Natural killer cell (primary cell): Measurements from ENCODE around the gene RNF39. TPM values are rescaled to one million over a fixed set of nuclear protein-coding genes. Genes with fewer than 3 reads are reported as not detected.
"Not testable (repeated sequence)": the region's sequence is repeated elsewhere in the genome, so short reads cannot be mapped to it uniquely, and the experiment has no call there.

Source experiments
- ATAC-seq, 3 donors: fragments of 150-1000 bp in 2 of 3; fragments of 200-7000 bp in 1 of 3; cut with Tn5 transposase; 1 replicate in 1 of 3; 2 replicates in 2 of 3; pipeline ENCODE4 v1.10.0; 2021; ENCODE audit warnings: mild to moderate bottlenecking in 2 of 3, moderate library complexity in 2 of 3
- DNase-seq, 2 donors: peaks; one replicate each; pipeline versions ENCODE4 v3.0.0 to v3.0.0-alpha.2; 2013 to 2021; ENCODE audit warnings: mixed read lengths in 1 of 2
- H3K27ac ChIP-seq: one replicate; pipeline ENCODE4 v1.5.1; 2013; ENCODE audit warnings: mild to moderate bottlenecking, low read length
- H3K27me3 ChIP-seq: one replicate; pipeline ENCODE4 v1.6.1; 2013; ENCODE audit warnings: low read length; ENCODE audit not compliant: control insufficient read depth, insufficient read depth
- H3K36me3 ChIP-seq: one replicate; pipeline ENCODE4 v1.6.1; 2013; ENCODE audit warnings: low read length; ENCODE audit not compliant: control insufficient read depth, insufficient read depth
- H3K4me1 ChIP-seq: one replicate; pipeline ENCODE4 v1.6.1; 2013; ENCODE audit warnings: low read length; ENCODE audit not compliant: control insufficient read depth, insufficient read depth
- H3K4me3 ChIP-seq: one replicate; pipeline ENCODE4 v1.5.1; 2013; ENCODE audit warnings: low read length
- H3K9me3 ChIP-seq: one replicate; pipeline ENCODE4 v1.6.1; 2013; ENCODE audit warnings: low read length; ENCODE audit not compliant: control insufficient read depth, insufficient read depth
- H3K27ac Mint-ChIP-seq, 2 donors: one replicate each; pipeline ENCODE4 v1.8.0; 2022; ENCODE audit warnings: mild to moderate bottlenecking in 2 of 2, mixed read lengths in 2 of 2, moderate library complexity in 1 of 2
- H3K27me3 Mint-ChIP-seq, 2 donors: one replicate each; pipeline ENCODE4 v1.8.0; 2022; ENCODE audit warnings: low read depth in 2 of 2, mixed read lengths in 2 of 2
- H3K36me3 Mint-ChIP-seq: one replicate; pipeline ENCODE4 v1.8.0; 2022; ENCODE audit warnings: mixed read lengths
- H3K4me1 Mint-ChIP-seq, 2 donors: one replicate each; pipeline ENCODE4 v1.8.0; 2022; ENCODE audit warnings: mixed read lengths in 2 of 2
- H3K4me3 Mint-ChIP-seq: one replicate; pipeline ENCODE4 v1.8.0; 2022; ENCODE audit warnings: mild to moderate bottlenecking, moderate library complexity, mixed read lengths
- H3K9me3 Mint-ChIP-seq, 2 donors: one replicate each; pipeline ENCODE4 v1.8.0; 2022; ENCODE audit warnings: mixed read lengths in 2 of 2
- CTCF ChIP-seq: fragments of 200-600 bp; IDR thresholded peaks from one replicate; pipeline ENCODE4 v1.8.0; 2022; ENCODE audit warnings: antibody characterized with exemption
- WGBS: methylation state at CpG from one replicate; pipeline ENCODE4 v1.1.7; 2013; ENCODE audit warnings: missing lambda C conversion rate; ENCODE audit not compliant: insufficient coverage; 5-methylcytosine and 5-hydroxymethylcytosine counted together
- intact Hi-C: fragments of 100-400 bp; cut with micrococcal nuclease; formaldehyde crosslinking; loops from one replicate; pipeline ENCODE4 v1.14.2; 2022
- total RNA-seq, 4 donors: library from RNA; stranded (reverse); fragments of 120-200 nt in 1 of 4; gene quantifications; one replicate each; pipeline versions ENCODE4 v1.2.3 to v1.2.4, GENCODE V29; 2013 to 2022

The RNF39 gene
- total RNA-seq, 3 donors from 2014 or later (not counting 1 experiment from before 2014, with no cell fraction given): not detected

GRCh38 chr6:30029588-30029987 is 46.0 kb downstream of the RNF39 start:
- peaks cover 1% of the 10 kb centered on the region for H3K36me3 ChIP-seq
- H3K27me3 ChIP-seq: no peaks in the 10 kb centered on the region
- Mint-ChIP-seq H3K9me3 (no peaks in the 10 kb centered on the region), H3K36me3 (no peaks in the 10 kb centered on the region), H3K27ac (no peak overlapping the region), H3K27me3 (no peaks in the 10 kb centered on the region), H3K4me3 (no peak overlapping the region), H3K4me1 (no peaks in the 10 kb centered on the region)
- H3K27ac ChIP-seq: no peak overlapping the region
- intact Hi-C loops: no loop called here
- H3K9me3 ChIP-seq: no peaks in the 10 kb centered on the region
- ATAC-seq (no peak), DNase-seq (no peak)
- WGBS: no CpG with 5 or more reads among the region's 1 CpG
- H3K4me1 ChIP-seq: no peaks in the 10 kb centered on the region
- no peak overlapping the region for H3K4me3 ChIP-seq
- no peak for TF ChIP-seq CTCF

GRCh38 chr6:30025186-30025585 is 50.4 kb downstream of the RNF39 start:
- Histone ChIP-seq H3K27me3 (no peaks in the 10 kb centered on the region), H3K9me3 (no peaks in the 10 kb centered on the region), H3K27ac (no peak overlapping the region), H3K4me1 (no peaks in the 10 kb centered on the region), H3K36me3 (no peaks in the 10 kb centered on the region), H3K4me3 (no peak overlapping the region)
- ATAC-seq: no peak
- intact Hi-C loops: no loop called here
- TF ChIP-seq CTCF: no peak
- H3K4me3 Mint-ChIP-seq: no peak overlapping the region
- no peaks in the 10 kb centered on the region for H3K9me3 Mint-ChIP-seq
- WGBS: 100% methylated on average over 1 of the region's 1 CpG
- H3K27ac Mint-ChIP-seq: no peak overlapping the region
- no peaks in the 10 kb centered on the region for H3K4me1 Mint-ChIP-seq
- no peaks in the 10 kb centered on the region for H3K27me3 Mint-ChIP-seq
- DNase-seq: no peak
- no peaks in the 10 kb centered on the region for H3K36me3 Mint-ChIP-seq

GRCh38 chr6:30022712-30023111 is 52.9 kb downstream of the RNF39 start:
- H3K9me3 ChIP-seq, H3K27me3 Mint-ChIP-seq, H3K4me1 ChIP-seq, H3K4me3 ChIP-seq, H3K27me3 ChIP-seq, H3K27ac Mint-ChIP-seq, DNase-seq, ATAC-seq, H3K9me3 Mint-ChIP-seq, intact Hi-C loops, H3K4me1 Mint-ChIP-seq, H3K36me3 Mint-ChIP-seq, H3K27ac ChIP-seq, H3K4me3 Mint-ChIP-seq, H3K36me3 ChIP-seq: not testable (repeated sequence)

GRCh38 chr6:30022189-30022588 is 53.4 kb downstream of the RNF39 start:
- H3K4me1 Mint-ChIP-seq: no peaks in the 10 kb centered on the region
- H3K9me3 ChIP-seq: no peaks in the 10 kb centered on the region

More at GRCh38 chr6:30022189-30022588, 53.4 kb downstream of the RNF39 start:
- Mint-ChIP-seq H3K9me3 (no peaks in the 10 kb centered on the region), H3K27me3 (no peaks in the 10 kb centered on the region), H3K27ac (no peak overlapping the region), H3K36me3 (no peaks in the 10 kb centered on the region), H3K4me3 (no peak overlapping the region)
- H3K36me3 ChIP-seq: peaks cover 2% of the 10 kb centered on the region
- DNase-seq (no peak), ATAC-seq (no peak)
- no peak overlapping the region for H3K27ac ChIP-seq
- no peaks in the 10 kb centered on the region for H3K27me3 ChIP-seq
- no peaks in the 10 kb centered on the region for H3K4me1 ChIP-seq
- no peak overlapping the region for H3K4me3 ChIP-seq
- intact Hi-C loops: no loop called here
- WGBS: 83% methylated on average over 1 of the region's 3 CpGs
- no peak for TF ChIP-seq CTCF
